GM04503 (cell line): ENCODE data around the gene PNPLA3.

Source experiments
- DNase-seq: peaks from one replicate; pipeline ENCODE4 v3.0.0-alpha.2; 2012; ENCODE audit warnings: low read depth

The PNPLA3 gene

GRCh38 chr22:43967069-43967468 lies 43.5 kb downstream of the PNPLA3 start:
- no peak for DNase-seq

- no peak for DNase-seq
Measured at GRCh38 chr22:43968614-43969013, 45.0 kb downstream of the PNPLA3 start.

GRCh38 chr22:43969021-43969878 lies 45.6 kb downstream of the PNPLA3 start:
- DNase-seq = no peak

- DNase-seq = no peak
Measured at GRCh38 chr22:43969989-43970755, 46.6 kb downstream of the PNPLA3 start.

GRCh38 chr22:43971112-43971511 lies 47.5 kb downstream of the PNPLA3 start:
- DNase-seq = no peak

GRCh38 chr22:43972931-43973462 lies 49.4 kb downstream of the PNPLA3 start:
- DNase-seq = no peak

GRCh38 chr22:43974028-43974545 lies 50.5 kb downstream of the PNPLA3 start:
- no peak for DNase-seq

GRCh38 chr22:43975041-43975440 lies 51.4 kb downstream of the PNPLA3 start:
- no peak for DNase-seq

GRCh38 chr22:43976861-43977795 lies 53.5 kb downstream of the PNPLA3 start:
- no peak for DNase-seq

GRCh38 chr22:43978558-43978957 lies 55.0 kb downstream of the PNPLA3 start:
- DNase-seq = no peak

- no peak for DNase-seq
Measured at GRCh38 chr22:43980579-43980978, 57.0 kb downstream of the PNPLA3 start.

- DNase-seq = no peak
Measured at GRCh38 chr22:43980996-43981395, 57.4 kb downstream of the PNPLA3 start.

- DNase-seq = no peak
Measured at GRCh38 chr22:43983808-43984207, 60.2 kb downstream of the PNPLA3 start.

- no peak for DNase-seq
Measured at GRCh38 chr22:43985532-43985931, 61.9 kb downstream of the PNPLA3 start.

GRCh38 chr22:43988116-43988820 lies 64.7 kb downstream of the PNPLA3 start:
- DNase-seq = no peak

- no peak for DNase-seq
Measured at GRCh38 chr22:43988960-43989359, 65.4 kb downstream of the PNPLA3 start.

- no peak for DNase-seq
Measured at GRCh38 chr22:43990044-43990443, 66.4 kb downstream of the PNPLA3 start.

GRCh38 chr22:43991316-43992020 lies 67.9 kb downstream of the PNPLA3 start:
- DNase-seq = no peak

- DNase-seq = peak; percentile 89
Measured at GRCh38 chr22:43992331-43992821, 68.8 kb downstream of the PNPLA3 start.
